Mesodermal cell (in vitro differentiated cells): ENCODE results near the gene IL16.

Experiments
- H3K27ac ChIP-seq: 2 replicates; pipeline ENCODE4 v1.7.0; 2013; ENCODE audit warnings: mild to moderate bottlenecking, low read depth, low read length, moderate library complexity; ENCODE audit not compliant: severe bottlenecking
- H3K36me3 ChIP-seq: 2 replicates; pipeline ENCODE4 v1.7.1; 2013; ENCODE audit warnings: mild to moderate bottlenecking, low read length, moderate library complexity; ENCODE audit not compliant: control insufficient read depth, insufficient read depth
- H3K4me1 ChIP-seq: one replicate; pipeline ENCODE4 v1.7.1; 2013; ENCODE audit warnings: mild to moderate bottlenecking, low read length; ENCODE audit not compliant: insufficient read depth, control insufficient read depth, poor library complexity, severe bottlenecking
- H3K4me3 ChIP-seq: 2 replicates; pipeline ENCODE4 v1.7.0; 2013; ENCODE audit warnings: low read length, control low read depth, mild to moderate bottlenecking; ENCODE audit not compliant: insufficient read depth, poor library complexity, severe bottlenecking; ENCODE audit errors: extremely low read depth
- H3K9me3 ChIP-seq: 2 replicates; pipeline ENCODE4 v1.7.1; 2013; ENCODE audit warnings: mild to moderate bottlenecking, low read length, moderate library complexity; ENCODE audit not compliant: control insufficient read depth
- WGBS, 2 experiments: methylation state at CpG; one replicate each; pipeline ENCODE4 v1.1.5; 2013; ENCODE audit warnings: missing lambda C conversion rate in 2 of 2; ENCODE audit not compliant: insufficient coverage in 2 of 2; 5-methylcytosine and 5-hydroxymethylcytosine counted together

The IL16 gene

DNA sequence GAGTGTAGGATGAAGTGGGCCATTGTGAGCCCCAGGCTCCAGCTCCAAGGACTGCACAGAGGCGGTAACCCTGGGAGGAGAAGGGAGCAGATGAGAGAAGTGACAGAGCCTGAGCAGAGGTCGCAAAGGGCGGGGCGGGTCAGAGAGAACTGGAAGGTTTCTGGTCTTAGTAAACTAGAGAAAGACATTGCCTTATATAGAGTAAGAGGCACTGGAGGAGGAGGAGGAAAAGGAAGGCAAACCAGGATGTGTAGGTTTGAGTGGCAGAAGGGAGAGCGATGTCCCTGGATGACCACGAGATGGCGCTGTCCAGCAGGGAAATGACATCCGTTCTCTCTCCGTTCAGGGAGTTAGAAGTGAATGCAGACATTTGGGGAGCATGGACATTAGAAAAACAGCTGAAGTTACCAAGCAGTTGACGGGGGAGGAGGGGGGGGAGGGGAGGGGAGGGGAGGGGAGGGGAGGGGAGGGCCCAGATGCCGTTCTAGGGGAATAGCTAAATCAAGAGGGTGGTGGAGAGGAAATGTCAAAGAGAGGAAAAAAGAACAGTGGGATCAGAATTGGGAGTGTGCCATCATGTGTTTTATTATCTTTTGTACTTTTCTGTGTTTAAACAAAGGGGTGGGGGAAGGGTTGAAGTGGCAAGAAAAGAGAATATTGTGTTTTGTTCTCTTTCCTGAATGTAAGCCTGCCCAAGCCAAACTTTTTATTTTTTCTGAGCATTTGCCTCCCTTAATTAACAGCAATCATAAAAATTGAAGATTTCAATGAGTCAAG lies 78.4 kb downstream of the IL16 start:
- Histone ChIP-seq H3K27ac (no peak overlapping the region), H3K36me3 (no peaks in the 10 kb centered on the region), H3K4me3 (no peak overlapping the region), H3K9me3 (peaks cover 12% of the 10 kb centered on the region), H3K4me1 (no peaks in the 10 kb centered on the region)
- 0 to 11% methylated on average over 7 of the region's 11 CpGs for WGBS, 2 experiments

DNA sequence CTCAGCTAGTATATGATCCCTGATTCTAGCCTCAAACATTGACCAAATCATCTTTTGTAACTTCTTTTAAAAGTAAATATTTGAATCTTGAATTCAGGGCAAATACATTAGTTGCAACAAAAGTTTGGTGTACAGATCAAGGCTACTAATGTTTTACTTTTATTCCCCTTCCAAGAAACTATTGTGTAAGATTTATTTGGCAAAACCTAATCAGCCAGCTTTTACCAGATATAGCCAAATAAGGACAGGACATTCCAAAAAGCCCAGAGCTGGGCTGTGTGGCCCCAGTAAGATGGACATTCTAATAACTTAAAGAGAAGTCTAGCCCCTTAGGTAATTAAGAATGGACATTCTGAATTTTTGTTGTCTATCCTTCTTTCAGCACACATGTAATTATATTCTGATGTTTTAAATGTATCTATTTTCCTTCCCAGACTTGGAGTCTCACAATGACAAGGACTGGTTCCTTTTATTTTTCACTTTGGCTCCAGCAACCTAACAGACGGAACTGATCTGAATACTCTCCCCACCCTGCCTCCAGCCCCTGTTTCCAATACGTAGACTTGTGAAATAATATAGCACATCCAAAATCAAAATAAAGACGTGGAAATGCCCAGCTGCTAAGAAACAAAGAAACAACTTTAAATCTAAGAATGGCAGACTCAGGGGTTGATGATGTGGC lies 79.2 kb downstream of the IL16 start:
- WGBS, 2 experiments: 96 to 100% methylated on average over 1 to 2 of the region's 3 CpGs
- Histone ChIP-seq H3K4me1 (no peaks in the 10 kb centered on the region), H3K4me3 (no peak overlapping the region), H3K36me3 (no peaks in the 10 kb centered on the region), H3K9me3 (peaks cover 12% of the 10 kb centered on the region), H3K27ac (no peak overlapping the region)

DNA sequence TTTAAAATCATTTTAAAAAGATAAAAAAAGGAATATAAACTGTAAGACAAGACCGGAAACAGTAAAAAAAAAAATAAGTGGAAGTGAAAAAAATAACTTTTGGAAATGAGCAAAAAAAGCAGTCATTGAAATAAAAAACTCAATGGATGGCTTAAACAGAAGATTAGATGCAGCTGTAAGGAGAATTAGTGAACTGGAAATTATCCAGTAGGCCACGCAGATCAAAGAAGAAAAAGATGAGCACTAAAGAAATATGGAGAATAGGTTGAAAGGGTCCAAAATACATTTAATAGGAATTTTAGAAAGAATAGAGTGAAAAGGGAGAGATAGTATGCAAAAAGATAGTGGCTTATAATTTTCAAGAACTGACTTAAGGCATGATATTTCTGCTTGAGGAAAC lies 80.3 kb downstream of the IL16 start:
- WGBS, 2 experiments: 95 to 100% methylated on average over 2 of the region's 2 CpGs
- H3K9me3 ChIP-seq: peaks cover 12% of the 10 kb centered on the region
- no peaks in the 10 kb centered on the region for H3K4me1 ChIP-seq
- no peak overlapping the region for H3K4me3 ChIP-seq
- no peak overlapping the region for H3K27ac ChIP-seq
- H3K36me3 ChIP-seq: no peaks in the 10 kb centered on the region

DNA sequence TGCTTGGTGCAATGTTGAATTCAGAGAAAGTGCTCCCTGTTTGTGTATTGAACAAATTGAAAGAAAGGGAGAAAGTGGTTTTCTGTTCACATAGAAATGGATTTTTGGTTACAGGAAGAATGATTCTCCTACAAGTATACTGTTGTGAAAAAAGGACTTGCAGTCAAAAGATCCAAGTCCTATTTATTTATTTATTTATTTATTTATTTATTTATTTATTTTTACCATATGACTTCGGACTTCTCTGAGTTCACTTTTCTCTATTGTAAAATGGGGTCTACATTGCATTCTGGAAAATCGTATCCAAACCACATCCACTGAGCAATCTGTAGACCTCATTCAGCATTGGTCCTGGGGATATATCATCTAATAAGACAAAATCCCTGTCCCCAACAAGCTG lies 81.2 kb downstream of the IL16 start:
- H3K4me1 ChIP-seq: no peaks in the 10 kb centered on the region
- 100% methylated on average over 1 of the region's 2 CpGs for WGBS, 2 experiments
- H3K27ac ChIP-seq: no peak overlapping the region
- H3K4me3 ChIP-seq: no peak overlapping the region
- H3K36me3 ChIP-seq: no peaks in the 10 kb centered on the region
- peaks cover 12% of the 10 kb centered on the region for H3K9me3 ChIP-seq

DNA sequence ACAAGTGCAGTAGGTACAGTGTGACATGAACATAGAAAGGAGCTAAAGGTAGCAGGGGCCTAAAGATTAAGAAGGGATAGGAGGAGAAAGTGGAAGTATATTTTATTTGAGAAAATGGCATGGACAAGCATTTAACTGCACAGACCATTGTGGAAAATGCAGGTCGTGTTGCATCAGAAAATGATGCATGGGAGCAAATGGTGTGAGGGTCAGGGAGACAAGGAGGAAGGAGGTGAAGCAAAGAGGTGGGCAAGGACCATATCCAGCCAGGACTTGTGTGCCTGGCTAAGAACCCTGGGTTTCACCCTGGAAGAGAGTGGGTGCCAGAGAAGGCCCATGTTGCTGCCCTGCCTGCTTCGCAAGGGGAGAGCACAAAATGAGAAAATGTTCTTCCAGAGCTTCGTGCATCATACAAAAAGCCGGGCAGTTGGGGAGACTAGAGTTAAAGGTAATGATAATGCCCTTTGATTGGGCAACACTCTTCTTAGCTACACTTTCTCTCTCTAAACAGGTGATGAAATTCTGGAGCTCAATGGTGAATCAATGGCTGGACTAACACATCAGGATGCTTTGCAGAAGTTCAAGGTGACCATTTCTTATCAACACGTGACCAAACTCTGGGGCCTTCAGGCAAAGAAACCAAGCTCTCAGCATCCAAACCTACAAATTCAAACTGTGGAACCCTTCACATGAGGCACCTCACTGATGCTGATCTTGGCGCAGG lies 81.8 kb downstream of the IL16 start:
- no peak overlapping the region for H3K4me3 ChIP-seq
- no peaks in the 10 kb centered on the region for H3K4me1 ChIP-seq
- H3K27ac ChIP-seq: no peak overlapping the region
- peaks cover 12% of the 10 kb centered on the region for H3K9me3 ChIP-seq
- 73 to 89% methylated on average over 1 to 5 of the region's 6 CpGs for WGBS, 2 experiments
- no peaks in the 10 kb centered on the region for H3K36me3 ChIP-seq

DNA sequence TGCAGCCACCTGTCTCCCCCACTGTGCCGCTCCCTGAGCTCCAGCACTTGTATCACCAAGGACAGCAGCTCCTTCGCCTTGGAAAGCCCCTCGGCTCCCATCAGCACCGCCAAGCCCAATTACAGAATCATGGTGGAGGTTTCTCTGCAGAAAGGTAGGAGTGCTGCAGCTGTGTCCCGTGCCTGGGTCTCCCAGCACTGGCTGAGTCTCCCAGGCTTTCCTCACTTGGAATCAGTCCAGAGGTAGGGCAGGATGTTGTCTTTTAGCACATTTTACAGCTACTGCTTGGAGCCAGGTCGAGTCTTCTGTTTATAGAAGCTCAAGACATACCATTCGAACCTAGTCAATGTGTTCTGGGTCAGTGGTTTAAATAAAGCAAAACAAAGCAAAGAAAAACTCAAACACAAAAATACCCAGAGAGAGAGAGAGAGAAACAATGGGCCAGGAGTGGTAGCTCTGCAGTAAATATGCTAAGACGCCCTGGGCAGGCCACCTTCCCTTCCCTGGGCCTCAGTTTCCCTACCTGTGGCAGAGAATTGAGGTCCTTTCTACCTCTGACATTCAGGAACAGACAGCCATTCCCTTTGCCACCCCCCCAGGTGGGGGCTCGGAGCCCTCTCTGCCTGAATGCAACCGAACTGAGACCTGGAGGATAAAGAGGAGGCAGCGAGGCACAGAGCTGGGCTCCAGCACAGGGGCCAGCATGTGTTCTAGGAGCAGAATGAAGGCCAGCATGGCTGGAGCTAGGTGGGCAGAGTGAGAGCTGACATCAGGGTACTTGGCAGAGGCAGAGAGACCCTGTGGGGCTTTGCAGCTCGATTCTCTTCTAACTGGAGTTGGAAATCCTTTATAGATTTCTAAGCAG lies 83.2 kb downstream of the IL16 start:
- Histone ChIP-seq H3K4me1 (no peaks in the 10 kb centered on the region), H3K36me3 (no peaks in the 10 kb centered on the region), H3K4me3 (no peak overlapping the region), H3K9me3 (peaks cover 12% of the 10 kb centered on the region), H3K27ac (no peak overlapping the region)
- 88 to 89% methylated on average over 6 to 8 of the region's 12 CpGs for WGBS, 2 experiments

DNA sequence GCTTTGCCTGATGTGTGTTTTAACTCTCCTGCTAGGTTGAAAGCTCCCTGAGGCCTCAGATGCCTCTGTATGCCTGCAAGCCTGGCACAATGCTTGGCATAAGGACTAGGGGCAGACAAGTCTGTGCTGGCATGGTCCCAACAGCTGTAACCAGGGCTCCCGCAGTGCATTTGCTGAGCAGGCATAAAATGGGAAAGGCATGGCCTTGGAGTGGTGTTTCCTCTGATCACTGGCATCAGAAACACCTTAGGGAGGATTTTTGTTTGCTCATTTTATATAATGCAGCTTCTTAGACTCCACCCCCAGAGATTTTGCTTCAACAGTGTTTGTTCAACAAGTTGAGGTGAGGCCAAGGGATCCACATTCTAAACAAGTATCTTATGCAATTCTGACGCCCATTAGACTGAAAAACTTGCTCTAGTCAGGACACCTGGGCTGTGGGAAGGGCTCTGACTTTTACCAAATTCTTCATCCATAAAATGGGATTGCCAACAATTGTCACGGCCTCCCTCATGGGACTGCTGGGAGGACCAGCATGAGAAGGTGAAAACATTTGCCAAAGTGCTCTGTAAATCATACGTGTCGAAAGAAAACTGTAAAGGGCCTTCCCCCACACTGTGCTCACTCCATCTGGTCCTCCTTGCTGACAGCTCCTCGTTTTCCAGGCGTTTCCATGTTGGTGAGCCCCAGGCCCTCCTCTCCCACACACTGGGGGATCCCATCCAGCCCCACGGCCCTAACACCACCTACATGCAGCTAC lies 84.2 kb downstream of the IL16 start:
- WGBS, 2 experiments: 87 to 89% methylated on average over 6 to 8 of the region's 8 CpGs
- Histone ChIP-seq H3K27ac (no peak overlapping the region), H3K9me3 (peaks cover 12% of the 10 kb centered on the region), H3K4me1 (no peaks in the 10 kb centered on the region), H3K36me3 (no peaks in the 10 kb centered on the region), H3K4me3 (no peak overlapping the region)

DNA sequence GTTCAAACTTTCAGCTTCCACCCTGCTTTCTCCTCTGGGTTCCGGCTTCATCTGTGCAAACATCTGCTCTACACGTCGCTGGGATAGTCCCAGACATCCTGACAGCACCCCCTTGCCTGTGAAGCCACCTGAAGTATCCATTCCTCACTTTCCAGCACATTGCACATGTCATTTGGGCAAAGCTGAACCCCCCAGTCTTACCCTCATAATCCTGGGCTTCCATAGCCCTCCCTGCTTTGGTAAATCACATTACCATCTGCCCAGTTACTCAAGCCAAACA lies 84.7 kb downstream of the IL16 start:
- no peak overlapping the region for H3K4me3 ChIP-seq
- 86 to 89% methylated on average over 3 of the region's 3 CpGs for WGBS, 2 experiments

DNA sequence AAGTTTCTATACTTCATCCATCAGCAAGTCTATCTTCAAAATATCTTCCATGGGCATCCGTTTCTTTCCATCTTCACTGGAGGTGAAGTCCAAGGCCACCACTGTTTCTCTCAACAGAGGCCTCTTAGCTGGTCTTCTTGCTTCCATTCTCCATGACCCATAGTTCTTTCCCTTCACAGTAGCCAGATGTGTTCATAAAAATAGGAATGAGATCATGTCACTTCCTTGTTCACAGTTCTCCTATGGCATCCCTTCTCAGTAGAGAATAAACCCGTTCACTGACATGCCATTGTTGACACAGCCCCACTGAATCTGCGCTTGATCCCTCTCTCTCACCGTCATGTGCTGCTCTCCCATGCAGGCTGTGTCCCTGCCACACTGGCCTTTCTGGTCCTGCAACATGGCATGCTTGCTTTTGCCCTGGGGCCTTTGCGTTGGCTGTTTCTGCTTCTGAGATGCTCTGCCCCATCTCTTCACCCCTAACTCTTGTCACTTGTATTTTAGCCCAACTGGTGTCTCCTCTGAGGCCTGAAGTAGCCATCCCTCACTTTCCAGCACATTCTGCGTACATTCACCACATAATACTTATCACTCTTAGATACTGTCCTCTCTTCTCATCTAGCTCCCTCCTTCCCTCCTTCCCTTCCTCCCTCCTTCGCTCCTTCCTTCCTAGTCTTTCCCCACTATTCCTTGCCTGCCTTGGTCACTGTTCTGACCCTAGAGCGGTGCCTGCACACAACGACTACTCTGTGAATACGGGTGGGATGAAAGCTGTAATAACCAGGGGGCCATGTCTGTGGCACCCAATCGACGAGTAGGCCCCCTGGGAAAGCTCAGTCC lies 85.3 kb downstream of the IL16 start:
- H3K27ac ChIP-seq: no peak overlapping the region
- 91 to 92% methylated on average over 11 to 12 of the region's 12 CpGs for WGBS, 2 experiments
- H3K4me1 ChIP-seq: no peaks in the 10 kb centered on the region
- no peaks in the 10 kb centered on the region for H3K36me3 ChIP-seq
- H3K9me3 ChIP-seq: peaks cover 9% of the 10 kb centered on the region
- H3K4me3 ChIP-seq: no peak overlapping the region

More for the DNA sequence above, 84.7 kb downstream of the IL16 start:
- Histone ChIP-seq H3K27ac (no peak overlapping the region), H3K4me1 (no peaks in the 10 kb centered on the region), H3K36me3 (no peaks in the 10 kb centered on the region), H3K9me3 (peaks cover 11% of the 10 kb centered on the region)
